H1 (cell line): ENCODE results near the gene ROM1. TPM values are rescaled to one million over a fixed set of nuclear protein-coding genes. Genes with fewer than 3 reads are reported as not detected.
A peak's percentile ranks its signal among the peaks of the same experiment; 100 is the strongest.

Source experiments
- ASH2L ChIP-seq: fragments of 200-600, 300-600 bp; sonication (generic); IDR thresholded peaks from one replicate; pipeline ENCODE4 v1.7.1; 2017; ENCODE audit warnings: low read length
- CBX8 ChIP-seq: fragments of 300-800, 300-1000 bp; sonication (generic); IDR thresholded peaks from 2 replicates; pipeline ENCODE4 v1.7.1; 2016; ENCODE audit warnings: low read depth, low read length, borderline replicate concordance
- CTBP2 ChIP-seq: IDR thresholded peaks from 2 replicates; pipeline ENCODE4 v1.7.0; 2011; ENCODE audit warnings: borderline replicate concordance, mild to moderate bottlenecking, moderate library complexity, mixed read lengths, low read length; ENCODE audit not compliant: insufficient read depth, insufficient read length
- HDAC2 ChIP-seq, 2 experiments: fragments of 300-600 bp in 1 of 2; sonication (generic) in 1 of 2; IDR thresholded peaks; 2 replicates each; pipeline ENCODE4 v1.6.1; 2011 to 2012; ENCODE audit warnings: low read depth in 2 of 2, low read length in 2 of 2, mild to moderate bottlenecking in 2 of 2, moderate library complexity in 2 of 2, borderline replicate concordance in 1 of 2, inconsistent platforms in 1 of 2
- KDM4A ChIP-seq: IDR thresholded peaks from one replicate; pipeline ENCODE4 v1.7.1; 2012; ENCODE audit warnings: low read depth, mild to moderate bottlenecking, moderate library complexity, low read length, inconsistent platforms; ENCODE audit not compliant: severe bottlenecking
- PHF8 ChIP-seq: fragments of 200-600 bp; sonication (generic); conservative IDR thresholded peaks from 2 replicates; pipeline ENCODE4 v1.7.1; 2012; ENCODE audit warnings: low read depth, mild to moderate bottlenecking, inconsistent platforms, low read length, moderate library complexity
- POLR2A ChIP-seq, 2 experiments: IDR thresholded peaks; 1 replicate in 1 of 2; 2 replicates in 1 of 2; pipeline ENCODE4 v1.6.1; 2011; ENCODE audit warnings: low read depth in 2 of 2, low read length in 2 of 2, mild to moderate bottlenecking in 2 of 2; ENCODE audit errors: control extremely low read depth in 1 of 2
- POLR2AphosphoS5 ChIP-seq: IDR thresholded peaks from 2 replicates; pipeline ENCODE4 v1.6.1; 2011; ENCODE audit warnings: low read depth, low read length
- POU5F1 ChIP-seq: IDR thresholded peaks from 2 replicates; pipeline ENCODE4 v1.6.1; 2011; ENCODE audit warnings: low read depth, mild to moderate bottlenecking, low read length, moderate library complexity
- RBBP5 ChIP-seq: IDR thresholded peaks from 2 replicates; pipeline ENCODE4 v1.7.1; 2012; ENCODE audit warnings: low read depth, mild to moderate bottlenecking, inconsistent platforms, low read length, moderate library complexity, borderline replicate concordance
- RNF2 ChIP-seq: fragments of 200-900, 300-1000 bp; sonication (generic); IDR thresholded peaks from 2 replicates; pipeline ENCODE4 v1.7.1; 2016; ENCODE audit warnings: borderline replicate concordance, low read depth, mild to moderate bottlenecking, antibody characterized with exemption, low read length; ENCODE audit not compliant: poor library complexity, severe bottlenecking; ENCODE audit errors: missing control alignments
- SIN3A ChIP-seq, 2 experiments: IDR thresholded peaks in 1 of 2; conservative IDR thresholded peaks in 1 of 2; 2 replicates each; pipeline ENCODE4 v1.6.1; 2011 to 2012; ENCODE audit warnings: low read length in 2 of 2, improper control_type of control experiment in 1 of 2, low read depth in 1 of 2, mild to moderate bottlenecking in 1 of 2
- SIRT6 ChIP-seq: IDR thresholded peaks from one replicate; pipeline ENCODE4 v1.7.1; 2012; ENCODE audit warnings: low read length, inconsistent platforms
- SIX5 ChIP-seq: IDR thresholded peaks from 2 replicates; pipeline ENCODE4 v1.6.1; 2011; ENCODE audit warnings: mild to moderate bottlenecking, low read depth, low read length
- SP4 ChIP-seq: IDR thresholded peaks from 2 replicates; pipeline ENCODE4 v1.6.1; 2012; ENCODE audit warnings: low read length, inconsistent platforms
- SUZ12 ChIP-seq: fragments of 200-600 bp; sonication (generic); IDR thresholded peaks from 2 replicates; pipeline ENCODE4 v1.6.1; 2012; ENCODE audit warnings: mild to moderate bottlenecking, inconsistent platforms, low read length, moderate library complexity, mixed read lengths
- TAF1 ChIP-seq: IDR thresholded peaks from 2 replicates; pipeline ENCODE4 v1.6.1; 2011; ENCODE audit warnings: mild to moderate bottlenecking, low read depth, low read length
- TEAD4 ChIP-seq: IDR thresholded peaks from 2 replicates; pipeline ENCODE4 v1.6.1; 2012; ENCODE audit warnings: low read depth, low read length, inconsistent platforms, mixed read lengths
- ZNF274 ChIP-seq: IDR thresholded peaks from 2 replicates; pipeline ENCODE4 v1.7.0; 2012; ENCODE audit warnings: low read length, borderline replicate concordance; ENCODE audit errors: extremely low read depth
- polyA plus RNA-seq, 7 experiments: library from polyadenylated mRNA; depleted of rRNA in 3 of 7; stranded (reverse) in 5 of 7; unstranded in 2 of 7; fragments of >200 nt in 5 of 7; fragments of 200-250 nt in 2 of 7; gene quantifications; 1 replicate in 5 of 7; 2 replicates in 1 of 7; 4 replicates in 1 of 7; pipeline versions ENCODE4 v1.2.1 to v1.2.3, GENCODE V29; 2011 to 2013; ENCODE audit warnings: missing spikeins in 2 of 7, mixed read lengths in 2 of 7
- total RNA-seq: library from RNA; stranded (reverse); fragmentation: NEBNext Ultra II Directional; extraction: Animal tissue kit (Norgen Biotek cat#: 25700); gene quantifications from 2 replicates; pipeline ENCODE4 v1.2.1, GENCODE V29; 2021

ROM1 gene
- total and polyA plus RNA-seq, 2 of the 8 experiments (the other 6 are each of a cell fraction or from before 2014, with no cell fraction given), result 0.86 to 2.2 TPM

GRCh38 chr11:62602141-62603071, 10.7 kb upstream of the ROM1 start (continued):
- TF ChIP-seq PHF8 (peak; percentile 62; the same call in 1 of the 2 replicates), ZNF274 (no peak), HDAC2 (IDR thresholded peaks at IDR 0.05; ENCODE audit: borderline replicate concordance in 1 of 2, low read depth in 2 of 2, low read length in 2 of 2) (peak in 1 of 2 experiments; percentile 71; a peak in 2 of 4 replicates), KDM4A (peak; percentile 86), TEAD4 (no peak), SP4 (no peak), POLR2A (IDR thresholded peaks at IDR 0.05; ENCODE audit: control extremely low read depth in 1 of 2, low read depth in 2 of 2, low read length in 2 of 2) (no peak), CTBP2 (no peak), RBBP5 (peak; percentile 36; the same call in 1 of the 2 replicates), CBX8 (no peak), SIN3A (conservative IDR thresholded peaks at IDR 0.05 in 1 of 2, IDR thresholded peaks at IDR 0.05 in 1 of 2; ENCODE audit: low read depth in 1 of 2, low read length in 2 of 2) (peak in 1 of 2 experiments; percentile 57; a peak in 1 of 4 replicates), SIRT6 (no peak), SIX5 (no peak), RNF2 (no peak), ASH2L (peak; percentile 48), POU5F1 (no peak), TAF1 (0 out of 2 replicates have a peak, but pooled peaks have one; percentile 3), POLR2AphosphoS5 (0 out of 2 replicates have a peak, but pooled peaks have one; percentile 57), SUZ12 (peak; percentile 51; the same call in 1 of the 2 replicates)
